Activated T-helper 1 cell treated with anti-CD3 and anti-CD28 coated beads, Interleukin-2, amount 50 U/mL, for 16 hours (primary cell): ENCODE results near the gene MTUS2.
"Not testable (repeated sequence)": the region's sequence is repeated elsewhere in the genome, so short reads cannot be mapped to it uniquely, and the experiment has no call there.

Experiments
- DNase-seq, 2 donors: peaks; one replicate each; pipeline ENCODE4 v3.0.0-alpha.2; 2020; ENCODE audit warnings: low read depth in 1 of 2, low spot score in 1 of 2

Gene MTUS2

GRCh38 chr13:29294821-29295220 is 474.7 kb downstream of the MTUS2 start:
- no peak for DNase-seq

GRCh38 chr13:29301027-29301426 is 480.9 kb downstream of the MTUS2 start:
- no peak for DNase-seq

- DNase-seq: no peak
Measured at GRCh38 chr13:29304148-29304547, 484.0 kb downstream of the MTUS2 start.

- DNase-seq: no peak
Measured at GRCh38 chr13:29310806-29311205, 490.7 kb downstream of the MTUS2 start.

- no peak for DNase-seq
Measured at GRCh38 chr13:29315847-29316246, 495.7 kb downstream of the MTUS2 start.

GRCh38 chr13:29317828-29318227 is 497.7 kb downstream of the MTUS2 start:
- DNase-seq: no peak

GRCh38 chr13:29318741-29319140 is 498.6 kb downstream of the MTUS2 start:
- DNase-seq: no peak

- DNase-seq: no peak
Measured at GRCh38 chr13:29319451-29319850, 499.3 kb downstream of the MTUS2 start.

- no peak for DNase-seq
Measured at GRCh38 chr13:29323954-29324353, 503.8 kb downstream of the MTUS2 start.

- DNase-seq: no peak
Measured at GRCh38 chr13:29324601-29325000, 504.5 kb downstream of the MTUS2 start.

- no peak for DNase-seq
Measured at GRCh38 chr13:29328501-29328900, 508.4 kb downstream of the MTUS2 start.

- DNase-seq: no peak
Measured at GRCh38 chr13:29336356-29336755, 516.2 kb downstream of the MTUS2 start.

GRCh38 chr13:29339386-29340272 is 519.5 kb downstream of the MTUS2 start:
- DNase-seq: no peak

GRCh38 chr13:29345860-29346582 is 525.9 kb downstream of the MTUS2 start:
- not testable (repeated sequence) for DNase-seq

GRCh38 chr13:29355029-29355428 is 534.9 kb downstream of the MTUS2 start:
- DNase-seq: no peak

- no peak for DNase-seq
Measured at GRCh38 chr13:29359181-29359580, 539.0 kb downstream of the MTUS2 start.

GRCh38 chr13:29361716-29362115 is 541.6 kb downstream of the MTUS2 start:
- DNase-seq: no peak

- no peak for DNase-seq
Measured at GRCh38 chr13:29362849-29363604, 542.9 kb downstream of the MTUS2 start.

GRCh38 chr13:29369060-29369743 is 549.1 kb downstream of the MTUS2 start:
- no peak for DNase-seq

GRCh38 chr13:29379281-29379680 is 559.1 kb downstream of the MTUS2 start:
- no peak for DNase-seq

GRCh38 chr13:29379865-29380264 is 559.7 kb downstream of the MTUS2 start:
- DNase-seq: no peak
